ENCODE results near the gene DDRGK1.
"Not testable (repeated sequence)": the region's sequence is repeated elsewhere in the genome, so short reads cannot be mapped to it uniquely, and the experiment has no call there.

The DDRGK1 gene

GRCh38 chr20:3210346-3210745 lies 5.9 kb upstream of the DDRGK1 start:
- no peak for DNase-seq

- no peak for DNase-seq
Observed at GRCh38 chr20:3209946-3210317, 5.5 kb upstream of the DDRGK1 start.

- DNase-seq: peak; percentile 60
Observed at GRCh38 chr20:3209257-3209945, 4.9 kb upstream of the DDRGK1 start, which contains the start of gene ITPA. TSS of gene ITPA (plus strand) at chr20:3209498. CDS start at chr20:3209552, 54 bp downstream.

GRCh38 chr20:3208786-3209256 lies 4.3 kb upstream of the DDRGK1 start:
- no peak for DNase-seq

GRCh38 chr20:3203315-3204123 lies 963 bp downstream of the DDRGK1 start:
- peak; percentile 51 for DNase-seq

GRCh38 chr20:3202965-3203314 lies 1.5 kb downstream of the DDRGK1 start:
- DNase-seq: peak; percentile 17

GRCh38 chr20:3199976-3200755 lies 4.3 kb downstream of the DDRGK1 start:
- no peak for DNase-seq

GRCh38 chr20:3199206-3199605 lies 5.3 kb downstream of the DDRGK1 start:
- DNase-seq: no peak

- DNase-seq: no peak
Observed at GRCh38 chr20:3195590-3196237, 8.8 kb downstream of the DDRGK1 start.

GRCh38 chr20:3194617-3195280 lies 9.7 kb downstream of the DDRGK1 start:
- peak; percentile 46 for DNase-seq

- no peak for DNase-seq
Observed at GRCh38 chr20:3193806-3194616, 10.5 kb downstream of the DDRGK1 start.

- DNase-seq: no peak
Observed at GRCh38 chr20:3192226-3193015, 12.1 kb downstream of the DDRGK1 start.

- DNase-seq: no peak
Observed at GRCh38 chr20:3190681-3191111, 13.8 kb downstream of the DDRGK1 start.

- DNase-seq: no peak
Observed at GRCh38 chr20:3189561-3190131, 14.8 kb downstream of the DDRGK1 start.

- no peak for DNase-seq
Observed at GRCh38 chr20:3188823-3189413, 15.6 kb downstream of the DDRGK1 start.

GRCh38 chr20:3187861-3188260 lies 16.6 kb downstream of the DDRGK1 start:
- not testable (repeated sequence) for DNase-seq

GRCh38 chr20:3183896-3184612 lies 20.4 kb downstream of the DDRGK1 start:
- DNase-seq: no peak

GRCh38 chr20:3182429-3182828 lies 22.1 kb downstream of the DDRGK1 start:
- not testable (repeated sequence) for DNase-seq

GRCh38 chr20:3181270-3181669 lies 23.2 kb downstream of the DDRGK1 start:
- no peak for DNase-seq
